Gastrocnemius medialis (tissue), 4 donors: Measurements from ENCODE around the gene ANKS1B.

Experiments used
- CTCF ChIP-seq, 5 experiments: fragments of 450-650 bp in 3 of 5; fragments of 200-600 bp in 2 of 5; sonication (generic) in 2 of 5; IDR thresholded peaks in 4 of 5; conservative IDR thresholded peaks in 1 of 5; 1 replicate in 4 of 5; 2 replicates in 1 of 5; pipeline ENCODE4 v1.5.1; 2016 to 2019; ENCODE audit warnings: antibody characterized with exemption in 5 of 5, mild to moderate bottlenecking in 3 of 5, moderate library complexity in 3 of 5
- POLR2A ChIP-seq, 2 donors: fragments of 450-650 bp; IDR thresholded peaks; one replicate each; pipeline ENCODE4 v1.6.1; 2017; ENCODE audit warnings: antibody characterized with exemption in 2 of 2, mild to moderate bottlenecking in 2 of 2, moderate library complexity in 2 of 2

- TF ChIP-seq POLR2A (IDR thresholded peaks at IDR 0.05) (no peak), CTCF (IDR thresholded peaks at IDR 0.05 in 4 of 5, conservative IDR thresholded peaks at IDR 0.05 in 1 of 5) (no peak)
These were observed 3.0 kb downstream of the ANKS1B start for GRCh38 chr12:99981639-99982190.
